ENCODE data around the gene ALG14. TPM values are rescaled to one million over a fixed set of nuclear protein-coding genes. Genes with fewer than 3 reads are reported as not detected.

Gene ALG14
- total RNA-seq, 4 donors from 2014 or later, result 0.46 to 1.9 (median 1.1) TPM

DNA sequence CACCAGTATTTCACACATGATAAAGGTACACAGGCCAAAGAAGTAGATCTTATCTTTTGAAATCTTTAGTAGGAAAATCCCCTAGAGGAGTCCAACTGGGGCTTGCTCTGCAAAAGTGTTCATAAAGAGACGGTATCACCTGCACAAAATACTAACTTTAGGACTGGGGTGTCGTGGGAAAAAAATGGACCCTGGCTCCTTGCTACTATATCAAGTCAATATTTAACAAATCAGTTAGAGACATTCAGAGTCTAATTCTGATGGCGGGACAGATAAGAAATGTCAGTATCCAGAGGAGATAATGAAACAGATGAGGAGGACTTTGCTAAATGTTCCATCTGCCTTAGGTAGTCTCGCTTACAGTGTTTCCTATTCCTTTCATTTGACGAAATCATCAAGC is 120.2 kb downstream of the ALG14 start:
- TF ChIP-seq, protein P1, sequence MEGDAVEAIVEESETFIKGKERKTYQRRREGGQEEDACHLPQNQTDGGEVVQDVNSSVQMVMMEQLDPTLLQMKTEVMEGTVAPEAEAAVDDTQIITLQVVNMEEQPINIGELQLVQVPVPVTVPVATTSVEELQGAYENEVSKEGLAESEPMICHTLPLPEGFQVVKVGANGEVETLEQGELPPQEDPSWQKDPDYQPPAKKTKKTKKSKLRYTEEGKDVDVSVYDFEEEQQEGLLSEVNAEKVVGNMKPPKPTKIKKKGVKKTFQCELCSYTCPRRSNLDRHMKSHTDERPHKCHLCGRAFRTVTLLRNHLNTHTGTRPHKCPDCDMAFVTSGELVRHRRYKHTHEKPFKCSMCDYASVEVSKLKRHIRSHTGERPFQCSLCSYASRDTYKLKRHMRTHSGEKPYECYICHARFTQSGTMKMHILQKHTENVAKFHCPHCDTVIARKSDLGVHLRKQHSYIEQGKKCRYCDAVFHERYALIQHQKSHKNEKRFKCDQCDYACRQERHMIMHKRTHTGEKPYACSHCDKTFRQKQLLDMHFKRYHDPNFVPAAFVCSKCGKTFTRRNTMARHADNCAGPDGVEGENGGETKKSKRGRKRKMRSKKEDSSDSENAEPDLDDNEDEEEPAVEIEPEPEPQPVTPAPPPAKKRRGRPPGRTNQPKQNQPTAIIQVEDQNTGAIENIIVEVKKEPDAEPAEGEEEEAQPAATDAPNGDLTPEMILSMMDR (IDR thresholded peaks at IDR 0.05), result no peak
- no peak for TF ChIP-seq POLR2A (IDR thresholded peaks at IDR 0.05)
- intact Hi-C loops (cut with DNase I; ENCODE audit: low total_unique reads), result no loop called here
- 78 to 87% methylated on average over 5 of the region's 5 CpGs for WGBS, 2 donors
- no peak for DNase-seq (ENCODE audit: low spot score in 2 of 2)
- no peak overlapping the region for H3K4me3 ChIP-seq (ENCODE audit: low read depth, poor library complexity, severe bottlenecking)

DNA sequence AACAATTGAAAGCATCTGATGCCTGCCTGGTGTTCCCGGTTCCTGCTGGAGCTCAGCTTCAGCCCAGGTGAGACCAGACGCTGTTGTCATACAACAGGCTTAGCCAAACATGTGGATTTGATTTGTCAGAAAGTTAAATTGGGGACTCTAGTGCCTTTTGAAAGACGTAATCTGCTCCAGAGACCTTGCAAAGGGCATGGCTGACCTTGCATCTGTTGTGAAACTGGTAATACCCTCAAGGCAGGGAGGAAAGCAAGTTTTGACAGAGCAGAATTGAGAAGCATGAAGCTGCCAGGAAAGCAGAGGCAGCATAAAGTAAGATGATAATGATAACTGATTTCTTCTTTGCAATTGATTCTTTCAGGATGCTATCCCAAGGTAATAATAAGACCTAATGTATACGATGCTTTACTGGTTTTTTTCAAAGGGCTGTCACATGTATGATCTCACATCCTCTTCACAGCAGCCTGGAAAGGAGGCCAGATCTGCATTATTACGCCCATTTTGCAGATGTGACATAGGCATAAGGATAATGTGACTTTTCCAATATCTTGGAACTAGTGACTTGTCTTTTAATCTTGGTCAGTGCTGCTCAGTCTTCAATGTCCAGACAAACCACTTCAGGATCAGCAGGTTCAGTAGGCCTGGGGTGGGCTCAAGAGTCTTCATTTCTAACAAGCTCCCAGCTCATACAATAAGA is 121.1 kb downstream of the ALG14 start:
- 36 to 57% methylated on average over 5 of the region's 5 CpGs for WGBS, 2 donors
- DNase-seq (ENCODE audit: low spot score in 2 of 2), result no peak
- intact Hi-C loops (cut with DNase I; ENCODE audit: low total_unique reads), result no loop called here
- TF ChIP-seq POLR2A (IDR thresholded peaks at IDR 0.05), result no peak
- TF ChIP-seq, protein P1 (IDR thresholded peaks at IDR 0.05), result no peak
- H3K4me3 ChIP-seq (ENCODE audit: low read depth, poor library complexity, severe bottlenecking), result no peak overlapping the region

DNA sequence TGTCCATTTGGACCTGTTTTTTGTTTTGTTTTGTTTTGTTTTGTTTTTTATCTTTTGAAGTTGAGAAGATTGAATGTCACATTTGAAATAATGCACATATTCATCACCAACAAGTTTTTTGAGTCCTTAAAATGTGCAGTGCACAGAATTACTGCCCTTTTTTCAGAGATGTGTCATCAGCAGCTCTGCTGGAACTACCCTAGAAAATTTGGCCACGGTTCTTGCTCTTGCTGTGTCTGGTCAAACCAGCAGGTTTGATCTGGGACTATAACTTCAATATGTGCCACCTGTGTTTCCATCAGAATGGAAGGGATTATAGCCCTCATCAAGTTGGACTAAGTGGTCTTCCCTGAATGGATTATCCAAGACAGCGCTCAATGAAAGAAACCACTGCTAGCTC is 121.7 kb downstream of the ALG14 start:
- no peak for TF ChIP-seq POLR2A (IDR thresholded peaks at IDR 0.05)
- TF ChIP-seq, protein P1 (IDR thresholded peaks at IDR 0.05), result no peak
- WGBS, 2 donors, result 50 to 59% methylated on average over 2 of the region's 2 CpGs
- intact Hi-C loops (cut with DNase I; ENCODE audit: low total_unique reads), result no loop called here
- H3K4me3 ChIP-seq (ENCODE audit: low read depth, poor library complexity, severe bottlenecking), result no peak overlapping the region
- DNase-seq (ENCODE audit: low spot score in 2 of 2), result no peak

DNA sequence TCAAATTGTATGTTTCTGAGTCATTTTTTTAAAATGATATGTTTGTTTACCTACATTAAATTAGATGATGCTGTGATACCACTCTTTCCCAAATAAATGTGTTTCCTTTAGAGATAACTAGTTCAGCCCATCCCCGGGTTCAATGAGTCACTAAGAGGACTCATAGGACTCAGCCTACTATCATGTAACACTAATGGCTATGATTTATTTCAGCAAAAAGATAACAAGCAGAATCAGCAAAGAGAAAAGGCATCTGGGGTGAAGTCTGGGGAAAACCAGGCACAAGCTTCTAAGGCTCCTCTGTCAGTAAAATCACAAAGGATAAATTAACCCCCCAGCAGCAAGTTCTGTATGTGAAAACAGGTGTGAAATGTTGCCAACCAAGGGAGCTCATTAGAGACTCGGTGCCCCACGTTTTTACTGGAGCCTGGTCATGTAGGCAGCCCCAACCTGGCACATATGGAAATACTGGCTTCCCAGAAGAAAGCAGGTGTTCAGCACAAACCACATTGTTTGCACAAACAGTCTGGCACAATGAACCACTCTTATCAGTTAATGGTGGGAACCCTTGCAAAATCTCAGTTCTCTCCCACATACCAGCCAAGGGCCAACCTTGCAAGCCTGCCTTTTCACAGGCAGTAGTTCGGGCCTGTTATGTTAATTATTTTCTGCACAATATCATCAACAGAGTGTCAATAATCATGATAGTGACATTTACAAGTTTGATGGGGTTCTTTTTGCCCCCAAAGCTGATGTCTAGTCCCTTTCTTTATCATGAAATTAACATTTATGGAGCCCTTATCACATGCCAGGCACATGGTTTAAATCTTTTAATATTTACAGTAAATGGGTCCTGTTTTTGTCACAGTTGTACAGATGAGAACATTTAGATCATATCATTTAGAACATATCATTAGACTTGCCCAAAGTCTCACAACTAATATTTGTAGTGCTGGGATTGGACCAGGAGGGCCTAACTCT is 122.8 kb downstream of the ALG14 start:
- DNase-seq (ENCODE audit: low spot score in 2 of 2), result no peak
- 53 to 62% methylated on average over 4 of the region's 4 CpGs for WGBS, 2 donors
- TF ChIP-seq, protein P1 (IDR thresholded peaks at IDR 0.05), result no peak
- no peak for TF ChIP-seq POLR2A (IDR thresholded peaks at IDR 0.05)
- intact Hi-C loops (cut with DNase I; ENCODE audit: low total_unique reads), result no loop called here
- H3K4me3 ChIP-seq (ENCODE audit: low read depth, poor library complexity, severe bottlenecking), result no peak overlapping the region

DNA sequence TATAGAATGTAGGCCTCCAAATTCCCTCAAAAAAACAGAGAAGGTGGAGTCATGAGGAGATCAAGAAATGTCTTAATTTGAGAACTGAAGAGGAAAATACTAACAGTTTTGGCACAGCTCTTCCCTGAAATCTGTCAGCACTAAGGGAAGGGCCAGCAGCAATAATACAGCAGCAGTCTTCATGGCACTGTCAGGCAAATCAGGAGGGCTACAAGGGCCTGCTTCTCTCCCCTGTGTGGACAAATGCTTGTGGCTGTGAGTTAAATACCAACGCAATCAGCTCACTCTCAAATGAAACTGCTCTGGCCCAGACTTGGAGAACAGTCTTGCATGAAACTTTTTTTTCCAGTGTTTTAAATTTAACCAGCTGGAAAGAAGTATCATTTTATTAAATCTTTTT is 125.3 kb downstream of the ALG14 start:
- intact Hi-C loops (cut with DNase I; ENCODE audit: low total_unique reads), result no loop called here
- no peak for DNase-seq (ENCODE audit: low spot score in 2 of 2)
- TF ChIP-seq POLR2A (IDR thresholded peaks at IDR 0.05), result no peak
- no peak overlapping the region for H3K4me3 ChIP-seq (ENCODE audit: low read depth, poor library complexity, severe bottlenecking)
- WGBS, 2 donors, result 69 to 86% methylated on average over 1 of the region's 1 CpG

DNA sequence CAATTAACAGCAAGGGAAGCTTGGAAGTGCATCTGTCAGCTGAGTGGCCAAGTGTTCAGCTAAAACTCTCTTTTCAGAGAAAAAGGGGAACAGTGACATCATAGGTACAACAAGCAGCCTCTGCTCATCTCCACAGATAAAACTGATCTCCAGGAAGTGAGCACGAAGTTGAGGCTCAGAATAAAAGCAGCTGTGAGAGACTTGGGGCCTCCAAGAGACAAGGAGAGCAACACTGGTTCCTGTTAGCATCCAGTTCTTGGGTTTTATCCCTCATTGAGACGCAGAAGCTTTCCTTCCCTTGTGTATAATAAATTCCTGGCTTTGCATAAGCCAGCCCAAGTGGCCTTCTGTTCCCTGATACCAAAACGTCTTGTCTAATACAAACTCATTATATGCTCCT is 125.9 kb downstream of the ALG14 start:
- no peak for DNase-seq (ENCODE audit: low spot score in 2 of 2)
- no peak overlapping the region for H3K4me3 ChIP-seq (ENCODE audit: low read depth, poor library complexity, severe bottlenecking)
- intact Hi-C loops (cut with DNase I; ENCODE audit: low total_unique reads), result no loop called here
- WGBS, 2 donors, result 56 to 58% methylated on average over 3 of the region's 3 CpGs
- TF ChIP-seq, protein P1 (IDR thresholded peaks at IDR 0.05), result no peak
- TF ChIP-seq POLR2A (IDR thresholded peaks at IDR 0.05), result no peak

Data from lower leg skin (tissue), 4 donors.